Spleen (tissue), 7 donors: ENCODE results near the gene TGFA.

Source experiments
- CTCF ChIP-seq, 11 experiments: fragments of 200-600 bp in 7 of 11; fragments of 450-650 bp in 4 of 11; sonication (generic) in 4 of 11; IDR thresholded peaks in 8 of 11; conservative IDR thresholded peaks in 3 of 11; 1 replicate in 7 of 11; 2 replicates in 4 of 11; pipeline versions ENCODE4 v1.4.0 to v1.8.0; 2016 to 2021; ENCODE audit warnings: antibody characterized with exemption in 11 of 11, inconsistent platforms in 4 of 11, mild to moderate bottlenecking in 1 of 11
- POLR2AphosphoS5 ChIP-seq, 3 donors: sonication (generic); formaldehyde crosslinking; IDR thresholded peaks; one replicate each; pipeline ENCODE4 v1.5.1; 2017; ENCODE audit warnings: antibody characterized with exemption in 3 of 3
- donor health status: DM: no; HTN: no; CAD: no; lungs with moderate emphysema.
- donor health status: DM: no; HTN: no; CAD: no.
- donor health status: DM: no; HTN: no; CAD: no.

- no peak for TF ChIP-seq POLR2AphosphoS5 (IDR thresholded peaks at IDR 0.05)
- no peak for TF ChIP-seq CTCF (IDR thresholded peaks at IDR 0.05 in 8 of 11, conservative IDR thresholded peaks at IDR 0.05 in 3 of 11)
Measured at GRCh38 chr2:70537840-70538239, 15.8 kb downstream of the TGFA start.
